ENCODE data around the gene ENTPD7.

ENTPD7 gene

DNA sequence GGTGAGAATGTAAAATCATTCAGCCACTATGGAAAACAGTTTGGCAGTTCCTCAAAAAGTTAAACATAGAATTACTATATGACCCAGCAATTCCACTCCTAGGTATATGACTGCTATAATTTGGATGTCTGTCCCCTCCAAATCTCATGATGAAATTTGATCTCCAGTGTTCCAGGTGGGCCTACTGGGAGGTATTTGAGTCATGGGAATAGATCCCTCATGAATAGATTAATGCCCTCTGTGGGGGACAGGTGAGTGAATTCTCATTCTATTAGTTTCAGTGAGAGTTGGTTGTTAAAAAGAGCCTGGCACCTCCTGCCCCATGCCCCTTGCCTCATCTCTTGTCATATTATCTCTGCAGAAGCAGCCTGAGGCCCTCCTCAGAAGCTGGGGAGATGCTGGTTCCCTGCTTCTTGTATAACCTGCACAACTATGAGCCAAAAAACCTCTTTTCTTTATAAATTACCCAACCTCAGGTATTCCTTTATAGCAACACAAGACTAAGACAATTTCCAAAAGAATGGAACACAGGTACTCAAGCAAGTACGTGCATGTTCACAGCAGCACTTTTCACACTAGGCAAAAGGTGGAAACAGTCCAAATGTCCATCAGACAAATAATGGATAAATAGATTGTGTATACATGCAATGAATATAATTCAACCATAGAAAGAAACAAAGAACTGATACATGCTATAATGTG is 30.2 kb upstream of the ENTPD7 start:
- no peak overlapping the region for H3K4me3 ChIP-seq (ENCODE audit: low read length)
- no peak for TF ChIP-seq ZNF274 (IDR thresholded peaks at IDR 0.05; ENCODE audit: low read depth, low read length)

GRCh38 chr10:99629625-99629978 is 29.7 kb upstream of the ENTPD7 start:
- H3K4me3 ChIP-seq (ENCODE audit: low read length) = no peak overlapping the region
- no peak for TF ChIP-seq ZNF274 (IDR thresholded peaks at IDR 0.05; ENCODE audit: low read depth, low read length)

GRCh38 chr10:99630433-99630832 is 28.9 kb upstream of the ENTPD7 start:
- TF ChIP-seq ZNF274 (IDR thresholded peaks at IDR 0.05; ENCODE audit: low read depth, low read length) = no peak
- no peak overlapping the region for H3K4me3 ChIP-seq (ENCODE audit: low read length)

DNA sequence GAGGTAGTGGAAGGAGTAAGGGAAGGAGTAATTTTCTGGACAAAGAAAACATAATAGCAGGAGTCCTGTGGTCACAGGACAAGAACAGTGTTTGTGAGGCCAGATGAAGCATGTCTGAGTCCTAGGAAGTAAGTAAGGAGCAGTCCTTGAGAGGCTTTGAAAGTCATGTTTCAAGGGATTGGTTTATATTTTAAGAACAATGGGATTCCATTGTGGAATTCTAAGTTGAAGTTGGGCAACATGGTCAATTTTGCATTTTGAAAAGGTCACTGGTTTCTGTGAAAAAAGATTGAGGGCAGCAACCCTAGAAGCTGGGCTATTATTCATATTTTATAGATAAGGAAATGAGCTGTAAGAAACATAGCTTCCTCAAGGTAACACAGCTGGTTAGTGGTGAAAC is 28.3 kb upstream of the ENTPD7 start:
- H3K4me3 ChIP-seq (ENCODE audit: low read length) = no peak overlapping the region
- TF ChIP-seq ZNF274 (IDR thresholded peaks at IDR 0.05; ENCODE audit: low read depth, low read length) = no peak

GRCh38 chr10:99631496-99631895 is 27.8 kb upstream of the ENTPD7 start:
- H3K4me3 ChIP-seq (ENCODE audit: low read length) = no peak overlapping the region
- no peak for TF ChIP-seq ZNF274 (IDR thresholded peaks at IDR 0.05; ENCODE audit: low read depth, low read length)

GRCh38 chr10:99633832-99634231 is 25.5 kb upstream of the ENTPD7 start:
- TF ChIP-seq ZNF274 (IDR thresholded peaks at IDR 0.05; ENCODE audit: low read depth, low read length) = no peak
- H3K4me3 ChIP-seq (ENCODE audit: low read length) = no peak overlapping the region

GRCh38 chr10:99647601-99648151 is 11.6 kb upstream of the ENTPD7 start:
- no peak for TF ChIP-seq ZNF274 (IDR thresholded peaks at IDR 0.05; ENCODE audit: low read depth, low read length)
- no peak overlapping the region for H3K4me3 ChIP-seq (ENCODE audit: low read length)

DNA sequence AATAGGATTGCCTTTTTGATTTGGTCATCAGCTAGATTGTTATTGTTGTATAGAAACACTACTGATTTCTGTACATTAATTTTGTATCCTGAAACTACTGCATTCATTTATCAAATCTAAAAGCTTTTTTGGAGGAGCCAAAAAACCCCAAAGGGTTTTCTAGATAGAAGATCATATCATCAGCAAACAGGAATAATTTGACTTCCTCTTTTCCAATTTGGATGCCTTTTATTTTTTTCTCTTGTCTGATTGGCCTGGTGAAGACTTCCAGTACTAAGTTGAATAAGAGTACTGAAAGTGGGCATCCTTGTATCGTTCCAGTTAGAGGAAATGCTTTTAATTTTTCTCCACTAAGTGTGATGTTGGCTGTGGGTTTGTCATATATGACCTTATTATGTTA is 10.6 kb upstream of the ENTPD7 start:
- no peak overlapping the region for H3K4me3 ChIP-seq (ENCODE audit: low read length)
- no peak for TF ChIP-seq ZNF274 (IDR thresholded peaks at IDR 0.05; ENCODE audit: low read depth, low read length)

DNA sequence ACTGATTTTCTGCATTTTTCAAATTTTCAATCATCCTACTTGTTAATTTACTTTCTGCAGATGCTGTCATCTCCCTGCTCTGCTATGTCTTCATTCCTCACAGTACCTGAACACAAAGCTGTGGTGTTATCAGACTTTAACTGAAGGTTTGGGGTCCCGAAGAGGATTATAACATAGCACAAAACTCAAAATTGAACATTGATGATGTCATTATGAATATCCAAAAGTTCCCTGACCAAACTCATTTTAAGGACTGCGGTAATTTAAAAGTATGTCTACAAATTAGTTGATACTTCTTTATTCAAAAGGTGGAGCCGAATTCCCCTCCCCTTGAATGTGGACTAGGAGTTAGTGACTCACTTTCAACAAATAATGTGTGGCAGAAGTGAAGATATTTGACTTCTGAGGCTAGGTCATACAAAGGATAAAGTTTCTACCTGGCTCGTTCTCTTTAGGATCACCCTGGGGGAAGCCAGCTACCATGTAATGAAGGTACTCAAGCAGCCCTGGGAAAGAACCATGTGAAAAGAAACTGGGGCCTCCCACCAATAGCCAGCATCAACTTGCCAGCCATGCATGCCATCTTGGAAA is 6.4 kb upstream of the ENTPD7 start:
- no peak overlapping the region for H3K4me3 ChIP-seq (ENCODE audit: low read length)
- TF ChIP-seq ZNF274 (IDR thresholded peaks at IDR 0.05; ENCODE audit: low read depth, low read length) = no peak

GRCh38 chr10:99654390-99655175 is 4.7 kb upstream of the ENTPD7 start:
- H3K4me3 ChIP-seq (ENCODE audit: low read length) = no peak overlapping the region
- no peak for TF ChIP-seq ZNF274 (IDR thresholded peaks at IDR 0.05; ENCODE audit: low read depth, low read length)

DNA sequence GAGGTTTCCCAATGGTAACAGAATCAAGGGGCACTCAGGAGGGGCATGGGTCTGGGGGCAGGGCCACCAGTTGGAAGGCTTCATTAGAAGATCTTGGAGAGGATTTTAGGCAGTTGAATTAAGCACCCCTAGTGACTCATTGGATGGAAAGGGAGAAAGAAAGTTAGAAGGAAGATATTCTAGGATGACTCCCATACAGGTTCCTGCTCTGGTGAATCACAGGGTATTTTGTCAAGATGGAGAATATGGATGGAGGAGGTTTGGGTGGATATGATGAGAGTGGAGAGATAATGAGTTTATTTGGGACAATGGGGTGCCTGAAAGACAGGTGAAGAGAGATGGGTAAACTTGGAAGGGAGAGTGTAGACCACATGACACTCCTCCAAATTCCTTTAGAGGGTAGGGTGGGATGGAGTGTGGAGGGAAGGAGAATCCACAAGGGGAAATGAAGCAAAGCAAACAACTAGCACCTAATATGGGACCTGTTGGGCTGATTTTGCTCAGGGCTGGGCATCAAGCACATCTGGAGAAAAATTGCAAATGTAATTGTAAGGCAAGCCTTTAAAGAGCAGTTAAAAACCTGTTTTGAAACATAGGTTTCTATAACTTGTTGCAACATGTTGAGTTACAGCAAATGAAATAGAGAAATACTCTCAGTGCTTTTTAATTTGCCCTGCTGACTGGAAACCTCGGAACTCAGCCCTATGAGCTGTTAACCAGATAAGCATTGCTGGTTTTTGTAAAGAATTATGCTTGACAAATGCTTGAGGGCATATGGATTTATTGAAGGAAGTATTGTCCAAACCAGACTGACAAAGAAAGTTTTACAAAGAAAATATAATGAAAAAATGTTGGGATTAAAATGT is 2.9 kb upstream of the ENTPD7 start:
- H3K4me3 ChIP-seq (ENCODE audit: low read length) = no peak overlapping the region
- no peak for TF ChIP-seq ZNF274 (IDR thresholded peaks at IDR 0.05; ENCODE audit: low read depth, low read length)

GRCh38 chr10:99658622-99659030 is 683 bp upstream of the ENTPD7 start:
- no peak for TF ChIP-seq ZNF274 (IDR thresholded peaks at IDR 0.05; ENCODE audit: low read depth, low read length)
- peak overlapping the region; percentile 75; the same call in 1 of the 2 replicates for H3K4me3 ChIP-seq (ENCODE audit: low read length)

- peak overlapping the region; percentile 81 for H3K4me3 ChIP-seq (ENCODE audit: low read length)
- no peak for TF ChIP-seq ZNF274 (IDR thresholded peaks at IDR 0.05; ENCODE audit: low read depth, low read length)
These were observed 608 bp downstream of the ENTPD7 start for GRCh38 chr10:99659868-99660366.
